K562 (cell line): ENCODE data around the gene SLC12A3. TPM values are rescaled to one million over a fixed set of nuclear protein-coding genes. Genes with fewer than 3 reads are reported as not detected.

Experiments used
- CHAMP1 ChIP-seq: fragments of 450-650 bp; IDR thresholded peaks from 2 replicates; pipeline ENCODE4 v1.6.1; 2016; ENCODE audit warnings: mild to moderate bottlenecking
- ETV6 ChIP-seq, 3 experiments: fragments of 150-350 bp in 1 of 3; sonication (generic) in 1 of 3; formaldehyde crosslinking in 1 of 3; IDR thresholded peaks; 2 replicates each; pipeline versions ENCODE4 v1.6.1 to v1.8.0; 2014 to 2022; ENCODE audit warnings: borderline replicate concordance in 2 of 3, low read depth in 2 of 3, antibody characterized with exemption in 1 of 3, low read length in 1 of 3, mild to moderate bottlenecking in 1 of 3, missing genetic modification reagents in 1 of 3
- HDAC3 ChIP-seq: fragments of 450-650 bp; IDR thresholded peaks from 2 replicates; pipeline ENCODE4 v1.6.1; 2018; ENCODE audit warnings: borderline replicate concordance, mild to moderate bottlenecking, moderate library complexity; ENCODE audit not compliant: partially characterized antibody
- HSF4 ChIP-seq: fragments of 250-450 bp; sonication (Bioruptor Pico); IDR thresholded peaks from 2 replicates; pipeline ENCODE4 v2.1.2; 2022; ENCODE audit warnings: mild to moderate bottlenecking, moderate library complexity, borderline replicate concordance
- JUND ChIP-seq, 2 experiments: IDR thresholded peaks; 2 replicates in 1 of 2; 3 replicates in 1 of 2; pipeline ENCODE4 v1.6.1; 2011; ENCODE audit warnings: borderline replicate concordance in 2 of 2, low read depth in 2 of 2, low read length in 2 of 2, improper control_type of control experiment in 1 of 2, missing biosample characterization in 1 of 2, missing genetic modification characterization in 1 of 2, missing genetic modification reagents in 1 of 2
- NCOA1 ChIP-seq: fragments of 450-650 bp; IDR thresholded peaks from 2 replicates; pipeline ENCODE4 v1.6.1; 2016; ENCODE audit warnings: low read depth
- NR4A1 ChIP-seq, 2 experiments: fragments of 250-450 bp in 1 of 2; fragments of 450-650 bp in 1 of 2; sonication (Bioruptor Pico) in 1 of 2; IDR thresholded peaks; 2 replicates each; pipeline versions ENCODE4 v1.4.0 to v1.6.1; 2016 to 2020; ENCODE audit warnings: mild to moderate bottlenecking in 2 of 2, missing compliant biosample characterization in 1 of 2, missing genetic modification characterization in 1 of 2, moderate library complexity in 1 of 2
- PTRF ChIP-seq: fragments of 450-650 bp; IDR thresholded peaks from 2 replicates; pipeline ENCODE4 v1.6.1; 2016; ENCODE audit warnings: mild to moderate bottlenecking, missing genetic modification characterization, missing compliant biosample characterization
- RAD51 ChIP-seq: fragments of 450-650 bp; IDR thresholded peaks from 2 replicates; pipeline ENCODE4 v1.7.1; 2016; ENCODE audit warnings: low read depth, mild to moderate bottlenecking, borderline replicate concordance
- RFX7 ChIP-seq: fragments of 250-450 bp; sonication (Bioruptor Pico); IDR thresholded peaks from 2 replicates; pipeline ENCODE4 v1.5.1; 2021; ENCODE audit warnings: mild to moderate bottlenecking
- TCF3 ChIP-seq: sonication (generic); formaldehyde crosslinking; IDR thresholded peaks from 2 replicates; pipeline ENCODE4 v1.4.0; 2020; ENCODE audit warnings: mild to moderate bottlenecking, missing genetic modification reagents
- TCF7L2 ChIP-seq: fragments of 150-350 bp; IDR thresholded peaks from 2 replicates; pipeline ENCODE4 v1.6.1; 2016; ENCODE audit warnings: low read depth, mild to moderate bottlenecking, low read length, moderate library complexity
- THAP7 ChIP-seq: fragments of 250-450 bp; sonication (Bioruptor Pico); IDR thresholded peaks from 2 replicates; pipeline ENCODE4 v1.5.0; 2021
- XRCC5 ChIP-seq: fragments of 200-400 bp; formaldehyde crosslinking; IDR thresholded peaks from 2 replicates; pipeline ENCODE4 v1.6.1; 2017; ENCODE audit warnings: low read depth, mild to moderate bottlenecking, low read length
- ZBTB8A ChIP-seq: fragments of 450-650 bp; IDR thresholded peaks from 2 replicates; pipeline ENCODE4 v1.6.1; 2018; ENCODE audit warnings: mild to moderate bottlenecking, moderate library complexity; ENCODE audit not compliant: partially characterized antibody
- ZFP1 ChIP-seq: fragments of 450-650 bp; formaldehyde crosslinking; IDR thresholded peaks from 2 replicates; pipeline ENCODE4 v1.4.0; 2020; ENCODE audit warnings: mild to moderate bottlenecking, mixed read lengths
- ZNF232 ChIP-seq: sonication (generic); formaldehyde crosslinking; IDR thresholded peaks from 2 replicates; pipeline ENCODE4 v1.8.0; 2022; ENCODE audit warnings: mild to moderate bottlenecking, missing genetic modification reagents
- polyA plus RNA-seq, 8 experiments: library from polyadenylated mRNA; depleted of rRNA in 4 of 8; stranded (reverse) in 5 of 8; unstranded in 3 of 8; fragments of >200 nt; fragmentation: Nextera tagmentation in 2 of 8; fragmentation: Illumina TruSeq in 1 of 8; extraction: Ambion mirVana in 2 of 8; extraction: Trizol in 1 of 8; gene quantifications; 2 replicates each; pipeline versions ENCODE4 v1.2.1 to v1.2.3, GENCODE V29; 2011 to 2014; ENCODE audit warnings: inconsistent platforms in 1 of 8, missing spikeins in 1 of 8
- total RNA-seq, 7 experiments: library from RNA; depleted of rRNA in 6 of 7; stranded (reverse); fragments of >200 nt in 6 of 7; fragmentation: Illumina TruSeq in 2 of 7; extraction: Trizol in 2 of 7; gene quantifications; 2 replicates each; pipeline versions ENCODE4 v1.2.1 to v1.2.3, GENCODE V29; 2011 to 2021; ENCODE audit warnings: low replicate concordance in 1 of 7
- TF ChIP-seq, protein P1 (sequence below): sonication (generic); formaldehyde crosslinking; IDR thresholded peaks from 2 replicates; pipeline ENCODE4 v1.8.1; 2022; ENCODE audit warnings: missing genetic modification reagents
- TF ChIP-seq, protein P2 (sequence below): fragments of 450-650 bp; IDR thresholded peaks from 2 replicates; pipeline ENCODE4 v1.6.1; 2018; ENCODE audit warnings: mild to moderate bottlenecking, low read depth; ENCODE audit not compliant: partially characterized antibody

Gene SLC12A3
- total and polyA plus RNA-seq, 9 of the 15 experiments (the other 6 are each of a cell fraction or from before 2014, with no cell fraction given): not detected

DNA sequence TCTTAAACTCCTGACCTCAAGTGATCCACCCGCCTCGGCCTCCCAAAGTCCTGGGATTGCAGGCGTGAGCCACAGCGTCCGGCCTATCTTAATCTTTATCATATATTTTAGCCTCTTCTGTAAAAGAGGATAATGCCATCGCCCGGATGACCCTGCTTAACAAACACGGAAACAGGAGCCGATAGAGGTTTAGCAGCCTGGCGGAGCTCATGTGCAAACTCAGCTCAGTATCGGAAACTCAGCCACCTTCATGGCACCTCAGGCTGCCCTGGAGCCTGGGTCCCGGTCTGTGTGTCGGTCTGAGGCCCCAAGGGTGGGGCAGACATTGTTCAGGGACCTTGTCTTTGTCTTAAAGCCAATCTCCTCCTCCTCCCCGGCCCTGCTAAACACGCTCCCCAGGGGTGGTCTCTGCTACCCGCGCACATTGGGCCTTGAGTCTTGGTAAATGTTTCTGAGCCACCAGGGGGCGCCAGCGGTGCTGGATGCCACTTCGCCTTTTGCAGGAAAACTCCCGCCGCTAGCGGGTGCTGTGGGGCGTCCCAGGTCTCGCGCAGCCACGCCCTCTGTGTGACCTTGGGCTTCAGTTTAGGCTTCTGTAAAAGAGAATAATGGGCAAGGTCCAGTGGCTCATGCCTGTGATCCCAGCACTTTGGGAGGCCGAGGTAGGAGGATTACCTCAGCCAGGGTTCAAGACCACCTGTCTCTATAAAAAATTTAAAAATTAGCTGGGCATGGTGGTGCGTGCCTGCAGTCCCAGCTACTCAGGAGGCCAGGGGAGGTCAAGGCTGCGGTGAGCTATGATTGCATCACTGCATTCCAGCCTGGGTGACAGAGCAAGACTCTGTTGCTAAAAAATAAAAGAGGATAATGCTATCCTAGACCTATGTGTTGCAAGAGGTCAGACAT is 99.5 kb downstream of the SLC12A3 start (continued):
- TF ChIP-seq, protein P1, sequence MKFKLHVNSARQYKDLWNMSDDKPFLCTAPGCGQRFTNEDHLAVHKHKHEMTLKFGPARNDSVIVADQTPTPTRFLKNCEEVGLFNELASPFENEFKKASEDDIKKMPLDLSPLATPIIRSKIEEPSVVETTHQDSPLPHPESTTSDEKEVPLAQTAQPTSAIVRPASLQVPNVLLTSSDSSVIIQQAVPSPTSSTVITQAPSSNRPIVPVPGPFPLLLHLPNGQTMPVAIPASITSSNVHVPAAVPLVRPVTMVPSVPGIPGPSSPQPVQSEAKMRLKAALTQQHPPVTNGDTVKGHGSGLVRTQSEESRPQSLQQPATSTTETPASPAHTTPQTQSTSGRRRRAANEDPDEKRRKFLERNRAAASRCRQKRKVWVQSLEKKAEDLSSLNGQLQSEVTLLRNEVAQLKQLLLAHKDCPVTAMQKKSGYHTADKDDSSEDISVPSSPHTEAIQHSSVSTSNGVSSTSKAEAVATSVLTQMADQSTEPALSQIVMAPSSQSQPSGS (CRISPR knock-in tag): no peak
- TF ChIP-seq ETV6 (IDR thresholded peaks at IDR 0.05; ENCODE audit: borderline replicate concordance in 1 of 2, low read depth in 2 of 2, low read length in 1 of 2) (no peak), ETV6 (CRISPR knock-in tag; IDR thresholded peaks at IDR 0.05; ENCODE audit: borderline replicate concordance) (no peak), XRCC5 (peak; percentile 98), PTRF (tag) (no peak), HSF4 (CRISPR knock-in tag) (no peak), CHAMP1 (0 out of 2 replicates have a peak, but pooled peaks have one; percentile 66), THAP7 (CRISPR knock-in tag) (no peak), JUND (IDR thresholded peaks at IDR 0.05; ENCODE audit: borderline replicate concordance, low read depth, low read length) (peak; percentile 37; the same call in 1 of the 2 replicates), JUND (tag; IDR thresholded peaks at IDR 0.05; ENCODE audit: borderline replicate concordance, low read depth, low read length) (peak; percentile 58; the same call in 1 of the 3 replicates), TCF3 (no peak), RFX7 (CRISPR knock-in tag) (no peak), NR4A1 (CRISPR knock-in tag; IDR thresholded peaks at IDR 0.05) (no peak), NR4A1 (tag; IDR thresholded peaks at IDR 0.05) (no peak), ZBTB8A (no peak), TCF7L2 (no peak), HDAC3 (peak; percentile 38), ZFP1 (CRISPR knock-in tag) (no peak), RAD51 (no peak), ZNF232 (CRISPR knock-in tag) (no peak), NCOA1 (no peak)
- TF ChIP-seq, protein P2, sequence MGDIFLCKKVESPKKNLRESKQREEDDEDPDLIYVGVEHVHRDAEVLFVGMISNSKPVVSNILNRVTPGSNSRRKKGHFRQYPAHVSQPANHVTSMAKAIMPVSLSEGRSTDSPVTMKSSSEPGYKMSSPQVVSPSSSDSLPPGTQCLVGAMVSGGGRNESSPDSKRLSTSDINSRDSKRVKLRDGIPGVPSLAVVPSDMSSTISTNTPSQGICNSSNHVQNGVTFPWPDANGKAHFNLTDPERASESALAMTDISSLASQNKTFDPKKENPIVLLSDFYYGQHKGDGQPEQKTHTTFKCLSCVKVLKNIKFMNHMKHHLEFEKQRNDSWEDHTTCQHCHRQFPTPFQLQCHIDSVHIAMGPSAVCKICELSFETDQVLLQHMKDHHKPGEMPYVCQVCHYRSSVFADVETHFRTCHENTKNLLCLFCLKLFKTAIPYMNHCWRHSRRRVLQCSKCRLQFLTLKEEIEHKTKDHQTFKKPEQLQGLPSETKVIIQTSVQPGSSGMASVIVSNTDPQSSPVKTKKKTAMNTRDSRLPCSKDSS: no peak
